GM19452 (cell line): ENCODE data around the gene C11orf91.
"Not testable (repeated sequence)": the region's sequence is repeated elsewhere in the genome, so short reads cannot be mapped to it uniquely, and the experiment has no call there.

ENCODE experiments used
- ATAC-seq: cut with Tn5 transposase; IDR thresholded peaks from one replicate; pipeline ENCODE4 v1.9.1; 2021; ENCODE audit not compliant: unreplicated experiment

The C11orf91 gene

DNA sequence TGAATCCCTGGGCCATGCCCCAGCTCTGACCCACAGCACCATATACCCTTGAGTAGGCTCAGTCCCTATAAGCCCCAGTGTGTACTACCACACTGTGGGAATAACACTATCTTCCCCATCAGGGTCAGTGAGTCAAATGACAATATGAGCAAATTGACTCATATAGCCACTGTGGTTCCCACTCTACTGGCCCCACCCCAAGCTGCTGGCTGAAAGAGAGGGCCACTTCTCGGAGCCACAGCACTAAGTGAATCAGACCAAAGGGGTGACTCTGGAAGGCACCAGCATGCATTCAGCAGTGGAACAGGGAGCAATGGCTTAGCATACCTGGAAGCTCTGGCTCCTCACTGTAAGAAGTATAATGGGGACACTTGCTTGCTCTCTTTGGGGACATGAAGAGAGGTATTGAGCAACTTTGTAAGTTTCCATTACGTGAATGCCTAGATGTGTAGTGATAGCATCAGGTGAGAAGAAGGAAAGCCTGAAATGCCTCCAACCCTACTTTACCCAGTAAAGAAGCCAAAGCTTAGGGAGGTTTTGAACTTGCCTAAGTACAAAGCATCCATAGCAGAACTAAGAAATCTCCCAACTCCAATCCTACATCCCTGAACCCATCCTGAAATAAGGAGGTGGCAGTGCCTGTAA is 22.1 kb upstream of the C11orf91 start:
- ATAC-seq: peak; percentile 79

- ATAC-seq: no peak
Observed at GRCh38 chr11:33721984-33722383, 21.4 kb upstream of the C11orf91 start.

- ATAC-seq: no peak
Observed at GRCh38 chr11:33721426-33721825, 20.8 kb upstream of the C11orf91 start.

- ATAC-seq: no peak
Observed at GRCh38 chr11:33719587-33719986, 19.0 kb upstream of the C11orf91 start.

DNA sequence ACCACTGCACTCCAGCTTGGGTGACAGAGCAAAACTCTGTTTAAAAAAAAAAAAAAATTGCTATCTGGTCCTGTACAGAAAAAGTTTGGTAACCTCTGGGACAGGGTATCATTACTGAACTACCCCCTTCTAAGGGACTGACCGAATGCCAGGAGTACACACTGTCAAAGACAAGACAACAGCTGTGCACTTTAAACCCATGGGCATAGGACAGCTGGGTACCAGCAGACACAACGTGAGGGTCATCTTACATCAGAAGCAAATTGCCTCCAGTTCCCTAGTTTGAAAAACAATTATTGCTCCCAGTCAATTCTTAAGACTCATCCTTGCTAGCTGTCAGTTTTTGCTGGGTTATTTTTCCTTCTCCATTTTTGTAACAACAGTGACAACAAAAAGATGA is 17.8 kb upstream of the C11orf91 start:
- ATAC-seq: no peak

GRCh38 chr11:33716243-33716642 is 15.6 kb upstream of the C11orf91 start:
- no peak for ATAC-seq

DNA sequence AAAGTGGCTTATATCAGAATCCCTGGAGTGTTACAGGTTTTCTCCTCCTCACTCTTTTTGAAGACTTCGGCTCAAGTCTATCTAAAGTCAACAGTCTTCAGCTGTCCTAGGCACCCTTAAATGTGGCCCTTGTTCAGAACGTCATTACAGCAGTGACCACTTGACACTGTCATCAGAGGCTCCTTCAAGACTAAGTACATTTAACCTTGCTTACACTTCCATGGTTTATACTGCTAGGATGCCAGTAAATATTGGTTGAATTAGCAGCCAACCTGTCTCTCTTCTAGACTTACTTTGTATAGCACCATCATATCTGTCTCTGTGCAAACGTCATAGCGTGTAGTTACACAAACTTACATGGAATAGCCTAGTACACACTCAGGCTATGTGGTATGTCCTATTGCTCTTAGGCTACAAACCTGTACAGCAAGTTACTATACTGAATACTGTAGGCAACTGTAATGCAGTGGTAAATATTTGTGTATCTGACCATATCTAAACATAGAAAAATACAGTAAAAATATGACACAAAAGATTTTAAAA is 13.3 kb upstream of the C11orf91 start:
- no peak for ATAC-seq

GRCh38 chr11:33713151-33713855 is 12.7 kb upstream of the C11orf91 start:
- no peak for ATAC-seq

DNA sequence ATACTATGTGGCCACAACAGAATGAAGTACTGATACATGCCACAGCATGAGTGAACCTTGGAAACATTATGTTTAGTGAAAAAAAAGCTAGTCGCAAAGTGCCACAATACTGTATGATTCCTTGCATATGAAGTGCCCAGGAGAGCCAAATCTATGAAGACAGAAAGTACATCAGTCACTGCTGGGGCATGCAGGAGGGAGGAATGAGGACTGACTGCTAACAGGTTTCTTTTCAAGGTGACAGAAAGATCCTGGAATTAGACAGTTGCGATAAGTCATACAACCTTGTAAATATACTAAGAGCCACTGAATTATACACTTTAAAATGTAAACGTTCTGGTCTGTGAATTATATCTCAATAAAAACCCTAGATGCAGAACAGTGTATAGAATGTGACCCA is 11.8 kb upstream of the C11orf91 start:
- no peak for ATAC-seq

DNA sequence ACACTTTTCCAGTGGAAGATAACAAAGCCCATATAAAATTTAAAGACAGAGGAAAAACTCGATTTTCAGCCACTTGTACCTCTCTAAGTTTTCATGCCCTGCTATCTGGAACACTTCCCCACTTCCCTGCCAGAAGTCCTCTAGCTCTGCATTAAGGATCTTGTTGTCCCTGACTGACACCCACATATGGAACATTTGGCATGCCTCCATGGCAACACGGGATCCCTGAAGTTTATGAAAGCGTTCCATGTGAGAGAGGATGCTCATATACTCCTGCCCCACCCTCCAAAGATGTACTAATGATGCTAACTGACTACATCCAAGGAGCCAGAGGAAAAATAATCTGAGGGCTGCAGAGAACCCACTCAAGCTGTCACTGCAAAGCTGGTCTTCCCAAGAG is 8.8 kb upstream of the C11orf91 start:
- no peak for ATAC-seq

DNA sequence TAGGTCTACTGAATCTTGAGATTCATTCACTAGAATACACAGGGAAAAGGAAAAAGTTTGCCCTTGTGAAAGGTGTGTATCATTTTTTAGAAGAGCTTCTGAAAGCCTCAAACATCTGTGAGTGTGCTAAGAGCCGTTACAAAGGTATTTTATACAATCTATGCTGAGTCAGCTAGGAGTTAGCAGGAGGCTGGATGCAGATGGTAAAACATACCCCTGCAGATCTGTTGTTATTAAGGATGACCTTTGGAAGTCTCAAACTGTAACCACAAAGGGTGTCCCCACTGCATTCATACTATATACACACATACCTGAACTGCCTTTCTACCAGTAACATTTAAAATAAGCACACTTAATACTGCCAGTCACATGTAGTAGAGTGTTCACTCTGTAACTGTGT is 8.4 kb upstream of the C11orf91 start:
- ATAC-seq: no peak

- not testable (repeated sequence) for ATAC-seq
Observed at GRCh38 chr11:33707831-33708230, 7.2 kb upstream of the C11orf91 start.

- no peak for ATAC-seq
Observed at GRCh38 chr11:33706966-33707365, 6.3 kb upstream of the C11orf91 start.

DNA sequence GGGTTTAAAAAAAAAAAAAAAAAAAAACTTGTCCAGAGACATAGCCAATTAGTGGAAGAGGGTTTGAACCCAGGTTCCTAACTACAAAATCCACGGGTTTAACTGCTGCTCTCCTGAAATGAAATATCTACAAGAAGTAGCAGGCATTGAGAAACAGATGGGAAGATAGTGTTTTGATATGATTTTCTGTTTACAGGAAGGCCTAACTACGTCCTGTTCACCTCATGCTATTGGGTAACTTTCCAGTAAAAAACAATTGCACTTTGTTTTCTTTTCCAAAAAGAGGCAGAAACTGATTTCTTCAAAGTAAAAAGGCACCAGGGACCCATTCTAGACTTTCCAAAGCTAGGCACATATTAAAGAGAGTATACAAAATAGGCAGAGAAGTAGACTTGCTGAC is 5.9 kb upstream of the C11orf91 start:
- ATAC-seq: no peak

DNA sequence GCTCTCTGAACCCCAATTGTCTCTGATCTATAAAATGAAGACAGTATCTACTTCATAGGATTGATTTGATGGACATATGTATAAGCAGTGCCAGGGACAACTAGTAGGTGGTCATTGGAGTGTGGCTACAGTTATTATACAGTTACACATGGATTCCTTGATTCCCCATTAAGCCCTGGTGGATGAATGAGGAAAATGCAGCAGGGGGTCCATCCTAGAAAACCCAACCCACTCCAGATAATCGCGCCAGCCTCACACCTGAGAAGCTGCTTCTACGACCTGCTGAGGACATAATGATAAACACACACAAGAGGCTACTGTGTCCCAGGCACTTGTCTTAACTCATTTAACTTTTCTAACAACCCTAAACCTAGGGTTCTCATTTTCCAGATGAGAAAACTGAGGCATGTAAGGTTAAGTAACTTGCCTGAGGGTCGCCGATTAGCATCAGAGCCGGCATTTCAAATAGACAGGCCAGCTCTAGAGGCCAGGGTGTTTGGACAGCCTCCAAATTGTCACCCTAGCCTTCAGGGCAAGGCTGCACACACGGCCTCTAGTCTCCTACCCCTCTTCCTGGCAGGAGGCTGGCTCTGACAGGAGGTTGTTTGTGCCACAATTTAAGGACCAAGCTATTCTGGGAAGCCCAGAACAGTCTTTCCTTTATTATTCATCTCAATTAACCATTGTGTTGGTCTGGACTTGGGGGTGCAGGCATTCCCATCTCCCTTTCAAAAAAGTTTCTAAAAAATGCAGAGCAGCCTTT is 3.8 kb upstream of the C11orf91 start:
- ATAC-seq: no peak

- ATAC-seq: no peak
Observed at GRCh38 chr11:33703788-33704187, 3.2 kb upstream of the C11orf91 start.

DNA sequence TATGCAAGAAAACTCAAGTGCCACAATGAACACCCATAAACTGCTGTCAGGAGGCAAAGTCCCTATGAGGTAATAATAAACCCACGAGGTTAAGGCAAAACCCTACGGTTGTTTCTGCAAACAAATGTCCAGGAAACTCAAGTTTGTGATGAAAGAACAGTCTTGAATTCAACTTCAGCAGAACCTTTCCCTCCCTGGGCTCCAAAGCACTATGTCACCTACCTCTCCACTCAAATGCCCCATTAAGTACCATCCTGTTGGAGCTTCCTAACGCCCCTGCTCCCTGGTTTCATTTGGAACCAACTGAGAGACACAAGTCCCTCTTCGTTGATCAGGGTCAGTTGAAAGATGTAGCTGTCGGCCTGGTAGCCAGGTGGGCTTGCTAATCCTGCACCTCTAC is 2.6 kb upstream of the C11orf91 start:
- ATAC-seq: no peak

DNA sequence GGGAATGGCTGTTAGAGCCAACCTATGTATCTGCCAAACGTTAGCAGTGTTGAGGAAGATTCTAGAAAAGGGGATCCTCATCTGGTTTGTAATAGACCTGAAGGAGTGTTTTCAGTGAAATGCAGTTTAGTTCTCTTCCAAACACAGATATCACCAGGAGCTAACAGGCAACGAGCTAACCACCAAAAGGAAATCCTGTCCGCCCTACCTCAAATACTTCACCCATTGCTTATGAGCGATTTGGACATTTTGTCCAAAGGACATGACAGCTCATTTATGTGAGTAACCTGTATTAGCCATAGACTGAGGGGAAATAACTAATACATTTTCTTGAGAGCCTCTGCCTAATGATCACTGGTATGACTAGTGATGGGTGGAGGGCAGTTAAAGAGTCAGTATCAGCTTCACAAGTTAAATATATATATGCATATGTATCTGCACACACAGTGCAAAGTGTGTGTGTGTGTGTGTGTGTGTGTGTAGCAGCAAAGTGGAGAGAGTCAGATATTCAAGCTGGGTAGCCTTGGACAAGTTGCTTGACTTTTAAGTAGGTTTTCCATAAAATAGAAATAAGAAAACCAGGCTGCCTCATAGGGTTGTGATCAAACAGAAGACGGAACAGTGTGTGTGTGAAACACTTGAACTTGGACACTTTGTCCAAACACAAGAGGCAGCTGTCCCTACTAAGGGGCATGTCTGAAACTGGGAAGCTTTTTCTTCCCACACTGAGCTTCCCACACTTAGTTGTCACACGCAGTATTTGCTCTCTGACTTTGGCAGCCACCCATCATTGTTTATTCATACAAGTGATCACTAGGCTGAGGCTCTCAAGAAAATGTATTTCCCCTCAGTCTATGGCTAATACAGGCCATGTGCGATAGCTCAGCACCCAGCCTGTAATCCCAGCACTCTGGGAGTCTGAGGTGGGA is 940 bp upstream of the C11orf91 start:
- ATAC-seq: no peak

- ATAC-seq: no peak
Observed at GRCh38 chr11:33700063-33700501, 544 bp downstream of the C11orf91 start.

- no peak for ATAC-seq
Observed at GRCh38 chr11:33699515-33700062, 1.0 kb downstream of the C11orf91 start.
